Measurements from ENCODE around the gene MAP7D3.

DNA sequence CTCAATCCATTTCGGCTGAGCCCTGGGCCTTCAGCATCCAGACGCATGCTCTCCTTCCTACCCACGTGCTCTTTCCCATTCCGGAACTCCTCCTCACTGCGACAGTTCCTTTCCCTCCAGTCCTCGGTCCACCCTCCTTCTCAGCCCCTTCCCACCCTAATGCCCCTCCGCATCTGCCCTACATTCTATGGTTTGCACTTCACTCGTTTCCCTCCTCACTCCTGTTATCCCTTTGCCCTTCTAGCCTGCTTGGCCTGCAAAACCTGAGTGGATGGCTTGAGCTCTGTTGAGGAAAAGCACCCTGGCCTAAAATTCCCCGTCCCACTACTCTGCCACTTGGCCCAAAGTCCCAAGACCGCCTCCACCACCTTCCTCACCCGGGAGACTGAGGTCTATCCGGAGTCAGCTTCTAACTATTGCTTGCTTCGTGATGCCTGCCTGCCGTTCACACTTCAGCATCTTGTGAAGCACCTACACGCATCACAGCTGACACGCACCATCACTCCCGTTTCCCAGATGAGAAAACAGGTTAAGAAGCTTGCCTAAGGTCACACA, 38.6 kb downstream of the MAP7D3 start:
- TF ChIP-seq POLR2A (IDR thresholded peaks at IDR 0.05; ENCODE audit: low read depth, low read length), result no peak
- no peak for TF ChIP-seq SMC3 (IDR thresholded peaks at IDR 0.05; ENCODE audit: low read depth, low read length)
- TF ChIP-seq FOS (IDR thresholded peaks at IDR 0.05; ENCODE audit: low read depth, low read length), result no peak
- no peak for TF ChIP-seq RCOR1 (IDR thresholded peaks at IDR 0.05; ENCODE audit: insufficient replicate concordance, low read length)
- TF ChIP-seq RFX5 (IDR thresholded peaks at IDR 0.05; ENCODE audit: low read depth, low read length), result no peak
- no peak for TF ChIP-seq CTCF (conservative IDR thresholded peaks at IDR 0.05; ENCODE audit: low read depth, low read length)
- no peak for TF ChIP-seq CEBPB (IDR thresholded peaks at IDR 0.05; ENCODE audit: low read depth, low read length)
- TF ChIP-seq USF2 (IDR thresholded peaks at IDR 0.05; ENCODE audit: low read depth, low read length), result no peak
- no peak for TF ChIP-seq MXI1 (IDR thresholded peaks at IDR 0.05; ENCODE audit: borderline replicate concordance, low read depth, low read length)
- no peak for TF ChIP-seq MAZ (IDR thresholded peaks at IDR 0.05; ENCODE audit: borderline replicate concordance, low read depth, low read length)
- TF ChIP-seq ELK1 (IDR thresholded peaks at IDR 0.05; ENCODE audit: borderline replicate concordance, low read depth, low read length), result no peak
- TF ChIP-seq NFE2L2 (IDR thresholded peaks at IDR 0.05; ENCODE audit: low read depth, low read length), result no peak
